ENCODE measurements around the gene TRIM36. TPM values are rescaled to one million over a fixed set of nuclear protein-coding genes. Genes with fewer than 3 reads are reported as not detected.

TRIM36 gene
- total RNA-seq, 1 donor from 2014 or later, result 0.44 TPM

- DNase-seq, result no peak
- H3K4me3 ChIP-seq, result peak overlapping the region; percentile 69
- intact Hi-C loops (cut with micrococcal nuclease), result no loop called here
- TF ChIP-seq CTCF (IDR thresholded peaks at IDR 0.05; ENCODE audit: borderline replicate concordance), result no peak
- no peaks in the 10 kb centered on the region for H3K36me3 ChIP-seq
- H3K4me1 ChIP-seq, result peaks cover 18% of the 10 kb centered on the region
- H3K27ac ChIP-seq (replicated peaks), result no peak overlapping the region
- H3K9me3 ChIP-seq (replicated peaks), result no peaks in the 10 kb centered on the region
- peaks cover 81% of the 10 kb centered on the region for H3K27me3 ChIP-seq (ENCODE audit: low read depth)
Observed at GRCh38 chr5:115179394-115180164, 9.9 kb upstream of the TRIM36 start.

GRCh38 chr5:115179030-115179393 lies 9.3 kb upstream of the TRIM36 start:
- H3K36me3 ChIP-seq, result no peaks in the 10 kb centered on the region
- peaks cover 18% of the 10 kb centered on the region for H3K4me1 ChIP-seq
- H3K9me3 ChIP-seq (replicated peaks), result no peaks in the 10 kb centered on the region
- no peak for DNase-seq
- no peak overlapping the region for H3K27ac ChIP-seq (replicated peaks)
- peaks cover 75% of the 10 kb centered on the region for H3K27me3 ChIP-seq (ENCODE audit: low read depth)
- TF ChIP-seq CTCF (IDR thresholded peaks at IDR 0.05; ENCODE audit: borderline replicate concordance), result no peak
- intact Hi-C loops (cut with micrococcal nuclease), result no loop called here
- H3K4me3 ChIP-seq, result peak overlapping the region; percentile 69

GRCh38 chr5:115170929-115171510 lies 1.3 kb upstream of the TRIM36 start:
- no peak for DNase-seq
- Histone ChIP-seq H3K27ac (replicated peaks) (no peak overlapping the region), H3K36me3 (no peaks in the 10 kb centered on the region), H3K27me3 (ENCODE audit: low read depth) (peaks cover 72% of the 10 kb centered on the region), H3K4me3 (peak overlapping the region; percentile 85), H3K4me1 (peaks cover 27% of the 10 kb centered on the region), H3K9me3 (replicated peaks) (no peaks in the 10 kb centered on the region)
- no peak for TF ChIP-seq CTCF (IDR thresholded peaks at IDR 0.05; ENCODE audit: borderline replicate concordance)
- intact Hi-C loops (cut with micrococcal nuclease), result no loop called here

GRCh38 chr5:115170134-115170928 lies 623 bp upstream of the TRIM36 start:
- Histone ChIP-seq H3K36me3 (no peaks in the 10 kb centered on the region), H3K27ac (replicated peaks) (no peak overlapping the region), H3K4me1 (peaks cover 27% of the 10 kb centered on the region), H3K4me3 (peak overlapping the region; percentile 85), H3K9me3 (replicated peaks) (no peaks in the 10 kb centered on the region), H3K27me3 (ENCODE audit: low read depth) (peaks cover 75% of the 10 kb centered on the region)
- intact Hi-C loops (cut with micrococcal nuclease), result no loop called here
- no peak for TF ChIP-seq CTCF (IDR thresholded peaks at IDR 0.05; ENCODE audit: borderline replicate concordance)
- no peak for DNase-seq

- no peaks in the 10 kb centered on the region for H3K9me3 ChIP-seq (replicated peaks)
- TF ChIP-seq CTCF (IDR thresholded peaks at IDR 0.05; ENCODE audit: borderline replicate concordance), result no peak
Observed at GRCh38 chr5:115168829-115169486, 750 bp downstream of the TRIM36 start.

More at GRCh38 chr5:115168829-115169486, 750 bp downstream of the TRIM36 start:
- Histone ChIP-seq H3K27ac (replicated peaks) (no peak overlapping the region), H3K36me3 (no peaks in the 10 kb centered on the region), H3K4me3 (peak overlapping the region; percentile 85), H3K4me1 (peaks cover 27% of the 10 kb centered on the region), H3K27me3 (ENCODE audit: low read depth) (peaks cover 88% of the 10 kb centered on the region)
- intact Hi-C loops (cut with micrococcal nuclease), result no loop called here
- no peak for DNase-seq
